Muscle layer of colon (tissue), 2 donors: ENCODE data around the gene C15orf40.

Experiments used
- H3K27ac ChIP-seq: one replicate; pipeline ENCODE4 v1.7.0; 2013; ENCODE audit warnings: low read depth, mild to moderate bottlenecking, low read length, moderate library complexity
- H3K27me3 ChIP-seq, 2 donors: one replicate each; pipeline ENCODE4 v1.7.0; 2013; ENCODE audit warnings: low read length in 2 of 2, mild to moderate bottlenecking in 2 of 2; ENCODE audit not compliant: insufficient read depth in 2 of 2, control insufficient read depth in 1 of 2
- H3K36me3 ChIP-seq: one replicate; pipeline ENCODE4 v1.7.0; 2013; ENCODE audit warnings: mild to moderate bottlenecking, low read length; ENCODE audit not compliant: insufficient read depth
- H3K4me1 ChIP-seq: one replicate; pipeline ENCODE4 v1.7.0; 2013; ENCODE audit warnings: mild to moderate bottlenecking, low read length; ENCODE audit not compliant: insufficient read depth
- H3K4me3 ChIP-seq, 2 donors: one replicate each; pipeline ENCODE4 v1.7.0; 2013; ENCODE audit warnings: low read length in 2 of 2, low read depth in 1 of 2, mild to moderate bottlenecking in 1 of 2, moderate library complexity in 1 of 2
- H3K9ac ChIP-seq: one replicate; pipeline ENCODE4 v1.7.0; 2013; ENCODE audit warnings: low read length
- H3K9me3 ChIP-seq: one replicate; pipeline ENCODE4 v1.7.0; 2013; ENCODE audit warnings: mild to moderate bottlenecking, low read length
- donor health status: abdominal sarcoma.
- donor health status: Adenocarcinoma of cecum.

The C15orf40 gene

DNA sequence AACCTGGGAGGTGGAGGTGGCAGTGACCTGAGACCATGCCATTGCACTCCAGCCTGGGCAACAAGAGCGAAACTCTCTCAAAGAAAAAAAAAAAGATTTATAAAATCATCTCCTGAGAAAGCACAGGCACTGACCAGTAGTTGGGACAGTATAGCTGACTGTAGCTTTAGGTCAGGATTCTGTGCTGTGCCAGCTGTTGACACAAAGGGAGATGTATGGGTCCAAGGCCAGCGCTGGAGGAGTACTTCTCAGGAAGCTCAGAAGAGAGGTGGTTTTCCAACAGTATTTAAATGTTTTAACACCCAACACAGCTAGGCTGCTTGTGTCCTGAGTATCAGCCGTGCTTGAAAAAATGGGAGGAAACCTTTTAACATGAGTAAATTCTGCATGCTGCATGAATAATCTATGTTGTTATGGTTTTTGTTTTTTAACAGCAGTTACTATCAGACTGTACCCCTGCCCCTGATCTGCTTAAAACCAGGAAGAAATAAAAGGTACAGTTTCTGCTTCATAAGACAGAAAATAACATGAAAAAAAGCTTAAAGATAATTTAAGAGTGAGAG lies 18.9 kb downstream of the C15orf40 start:
- H3K27me3 ChIP-seq, result no peaks in the 10 kb centered on the region
- no peaks in the 10 kb centered on the region for H3K4me1 ChIP-seq
- H3K36me3 ChIP-seq, result peaks cover 14% of the 10 kb centered on the region
- no peak overlapping the region for H3K4me3 ChIP-seq
- no peaks in the 10 kb centered on the region for H3K9me3 ChIP-seq
- no peak overlapping the region for H3K9ac ChIP-seq
- H3K27ac ChIP-seq, result no peak overlapping the region

DNA sequence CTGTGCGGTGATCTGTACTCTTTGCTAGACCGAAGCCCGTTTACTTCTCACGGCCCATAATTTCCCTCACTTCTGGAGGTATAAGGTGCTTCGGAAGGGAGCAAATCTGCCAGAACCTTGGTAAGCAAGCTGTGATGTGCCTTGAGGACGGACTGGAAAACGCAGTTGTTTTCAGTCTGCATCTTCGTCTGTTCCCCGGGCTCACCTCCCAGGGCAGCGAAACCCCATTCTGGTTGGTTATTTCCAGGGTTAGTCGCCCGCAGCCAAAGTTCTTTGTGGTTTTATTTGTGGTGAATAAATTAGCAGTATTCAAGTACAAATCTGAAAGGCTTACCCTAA lies 25.0 kb downstream of the C15orf40 start:
- Histone ChIP-seq H3K27ac (peak overlapping the region; percentile 67), H3K27me3 (no peaks in the 10 kb centered on the region), H3K4me3 (peak overlapping the region; percentile 59 to 89), H3K9ac (peak overlapping the region; percentile 90), H3K9me3 (no peaks in the 10 kb centered on the region), H3K36me3 (peaks cover 11% of the 10 kb centered on the region), H3K4me1 (peaks cover 15% of the 10 kb centered on the region)

DNA sequence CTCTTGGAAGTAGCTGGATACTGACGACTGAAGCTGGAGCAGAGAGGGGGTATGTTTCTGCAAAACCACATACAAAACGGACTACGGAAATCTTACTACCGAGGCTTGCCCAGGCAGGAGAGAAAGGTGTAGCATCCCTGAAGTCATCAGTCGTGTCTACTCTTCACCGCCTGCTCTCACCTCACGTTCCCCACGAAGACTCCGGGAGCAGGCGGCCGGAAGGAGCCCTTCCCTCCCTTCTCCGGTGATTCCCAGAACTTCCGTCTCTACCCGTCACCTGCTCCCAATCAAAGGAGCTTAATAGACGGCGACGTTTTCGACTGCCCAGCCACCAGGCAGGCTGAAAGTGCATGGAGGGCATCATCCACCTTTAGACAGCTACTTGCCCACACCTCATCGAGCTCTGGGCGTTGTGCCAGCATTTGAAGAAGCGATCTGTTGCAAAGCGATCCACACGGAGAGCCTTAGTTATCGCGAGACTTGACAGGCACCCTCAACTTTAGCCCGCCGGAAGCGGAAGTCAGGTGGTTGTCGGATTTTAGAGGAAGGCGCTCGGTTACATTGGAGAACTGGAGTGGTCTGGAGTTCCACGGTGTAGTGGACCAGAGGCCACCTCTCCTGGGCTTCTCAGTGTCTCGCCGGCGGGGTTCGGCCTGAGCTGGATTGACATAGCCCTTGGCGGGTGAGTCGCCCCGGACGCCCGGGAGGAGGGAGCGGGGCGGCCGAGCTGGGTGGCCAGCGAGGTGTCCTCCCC lies 25.6 kb downstream of the C15orf40 start, which contains the start of gene RAMAC:
Gene RAMAC (plus strand): TSS at position 523 of the 754 bp plus-strand sequence. CDS start 2,809 bp downstream, outside the sequence.
- no peaks in the 10 kb centered on the region for H3K27me3 ChIP-seq
- no peaks in the 10 kb centered on the region for H3K9me3 ChIP-seq

DNA sequence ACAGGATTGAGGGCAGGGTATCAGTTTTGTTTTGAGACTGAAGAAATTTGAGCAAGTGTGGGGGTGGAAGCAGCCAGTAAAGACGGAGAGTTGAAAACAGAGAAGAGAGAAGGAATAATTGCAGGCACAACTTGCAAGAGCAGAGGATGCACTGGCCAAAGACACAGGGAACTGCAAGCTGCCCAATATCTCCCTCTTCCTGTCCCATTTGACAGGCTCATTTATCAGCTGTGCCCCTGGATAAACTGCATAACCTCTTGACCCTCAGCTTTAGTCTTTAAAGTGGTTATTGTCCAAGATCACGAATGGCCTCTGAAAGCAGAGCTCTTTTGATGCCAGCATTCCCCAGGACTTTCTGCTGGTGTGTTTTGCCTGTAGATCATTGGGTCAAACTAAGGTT lies 30.5 kb downstream of the C15orf40 start:
- Histone ChIP-seq H3K4me3 (no peak overlapping the region), H3K27me3 (no peaks in the 10 kb centered on the region), H3K36me3 (no peaks in the 10 kb centered on the region), H3K9me3 (no peaks in the 10 kb centered on the region), H3K27ac (no peak overlapping the region), H3K9ac (no peak overlapping the region), H3K4me1 (peaks cover 6% of the 10 kb centered on the region)

More for the DNA sequence above, 25.6 kb downstream of the C15orf40 start, which contains the start of gene RAMAC:
- Histone ChIP-seq H3K9ac (peak within 1 kb of the TSS; percentile 90), H3K36me3 (peaks cover 10% of the 10 kb centered on the region), H3K27ac (peak within 1 kb of the TSS; percentile 67), H3K4me1 (peaks cover 15% of the 10 kb centered on the region), H3K4me3 (peak within 1 kb of the TSS; percentile 59 to 89)

DNA sequence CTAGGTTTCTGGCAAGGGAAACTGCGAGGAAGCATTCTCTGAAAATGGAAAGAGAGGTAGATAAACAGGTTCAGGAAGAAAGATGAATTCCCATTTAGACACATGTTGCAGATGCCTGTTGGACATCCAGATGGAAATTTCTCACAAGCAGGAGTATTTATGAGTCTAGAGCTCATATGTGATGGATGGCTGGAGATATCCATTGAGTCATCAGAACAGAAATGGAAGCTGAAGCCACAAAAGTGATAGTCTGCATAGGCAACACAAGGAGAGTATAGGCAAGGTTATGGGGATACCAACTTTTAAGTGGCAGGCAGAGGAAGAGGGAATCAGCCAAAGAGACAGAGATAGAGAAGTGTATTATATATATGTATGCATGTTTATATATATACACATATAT lies 31.7 kb downstream of the C15orf40 start:
- no peaks in the 10 kb centered on the region for H3K4me1 ChIP-seq
- H3K36me3 ChIP-seq, result no peaks in the 10 kb centered on the region
- H3K9me3 ChIP-seq, result no peaks in the 10 kb centered on the region
- no peak overlapping the region for H3K9ac ChIP-seq
- H3K27ac ChIP-seq, result no peak overlapping the region
- no peaks in the 10 kb centered on the region for H3K27me3 ChIP-seq
- H3K4me3 ChIP-seq, result no peak overlapping the region

DNA sequence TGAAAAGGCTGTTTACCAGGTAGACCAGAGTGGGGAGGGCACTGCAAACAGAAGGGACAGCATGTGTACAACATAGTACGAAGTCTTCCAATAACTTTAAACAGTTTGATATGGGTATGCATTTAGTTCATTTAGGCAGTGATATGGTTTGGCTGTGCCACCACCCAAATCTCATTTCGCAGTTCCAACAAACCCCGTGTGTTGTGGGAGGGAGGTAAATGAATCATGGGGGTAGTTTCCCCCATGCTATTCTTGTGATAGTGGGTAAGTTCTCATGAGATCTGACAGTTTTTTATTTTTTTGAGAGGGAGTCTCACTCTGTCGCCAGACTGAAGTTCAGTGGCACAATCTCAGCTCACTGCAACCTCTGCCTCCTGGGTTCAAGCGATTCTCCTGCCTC lies 33.0 kb downstream of the C15orf40 start:
- no peaks in the 10 kb centered on the region for H3K9me3 ChIP-seq
- H3K36me3 ChIP-seq, result no peaks in the 10 kb centered on the region
- H3K4me3 ChIP-seq, result no peak overlapping the region
- no peak overlapping the region for H3K27ac ChIP-seq
- no peaks in the 10 kb centered on the region for H3K4me1 ChIP-seq
- no peaks in the 10 kb centered on the region for H3K27me3 ChIP-seq
- H3K9ac ChIP-seq, result no peak overlapping the region

DNA sequence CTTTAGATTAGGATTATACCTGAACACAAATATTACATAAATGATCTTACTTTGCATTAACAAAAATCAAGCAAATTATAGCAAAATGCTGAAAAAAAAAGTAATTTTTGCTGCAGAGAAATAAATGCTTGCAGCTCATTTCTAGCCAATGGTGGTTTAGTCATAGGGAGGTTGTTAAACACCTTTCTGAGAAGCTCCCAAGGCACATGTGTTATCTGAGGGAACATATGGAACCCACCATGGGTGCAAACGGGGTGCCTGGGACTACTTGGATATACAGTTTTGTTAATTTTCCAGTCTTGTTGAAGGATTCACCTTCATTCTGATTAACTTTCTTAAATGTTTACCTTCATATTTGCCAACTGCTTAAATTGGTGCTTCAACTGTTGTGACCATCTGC lies 34.4 kb downstream of the C15orf40 start:
- H3K36me3 ChIP-seq, result no peaks in the 10 kb centered on the region
- no peaks in the 10 kb centered on the region for H3K27me3 ChIP-seq
- H3K4me1 ChIP-seq, result no peaks in the 10 kb centered on the region
- no peak overlapping the region for H3K9ac ChIP-seq
- H3K27ac ChIP-seq, result no peak overlapping the region
- no peaks in the 10 kb centered on the region for H3K9me3 ChIP-seq
- H3K4me3 ChIP-seq, result no peak overlapping the region

DNA sequence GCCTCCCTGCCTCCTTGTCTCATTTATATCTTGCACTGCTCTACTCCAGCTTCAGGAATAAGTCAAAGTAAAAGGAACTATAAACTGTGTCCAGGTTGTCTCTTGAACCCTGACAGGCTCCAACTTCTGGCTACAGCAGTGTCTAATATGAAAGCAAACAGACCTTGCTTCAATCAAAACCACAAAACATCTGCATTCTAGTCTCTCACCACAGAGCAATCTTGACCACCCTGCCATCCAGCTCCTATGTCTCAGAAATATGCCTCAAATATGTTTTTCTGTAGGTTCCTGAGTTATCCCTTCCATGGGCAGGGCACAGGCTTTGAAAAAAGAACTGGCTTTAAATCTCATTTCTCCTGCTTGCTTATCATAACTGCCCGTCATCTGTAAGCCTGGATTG lies 38.4 kb downstream of the C15orf40 start:
- H3K27ac ChIP-seq, result no peak overlapping the region
- no peaks in the 10 kb centered on the region for H3K9me3 ChIP-seq
- no peaks in the 10 kb centered on the region for H3K4me1 ChIP-seq
- H3K27me3 ChIP-seq, result no peaks in the 10 kb centered on the region
- H3K9ac ChIP-seq, result no peak overlapping the region
- H3K4me3 ChIP-seq, result no peak overlapping the region
- H3K36me3 ChIP-seq, result no peaks in the 10 kb centered on the region

DNA sequence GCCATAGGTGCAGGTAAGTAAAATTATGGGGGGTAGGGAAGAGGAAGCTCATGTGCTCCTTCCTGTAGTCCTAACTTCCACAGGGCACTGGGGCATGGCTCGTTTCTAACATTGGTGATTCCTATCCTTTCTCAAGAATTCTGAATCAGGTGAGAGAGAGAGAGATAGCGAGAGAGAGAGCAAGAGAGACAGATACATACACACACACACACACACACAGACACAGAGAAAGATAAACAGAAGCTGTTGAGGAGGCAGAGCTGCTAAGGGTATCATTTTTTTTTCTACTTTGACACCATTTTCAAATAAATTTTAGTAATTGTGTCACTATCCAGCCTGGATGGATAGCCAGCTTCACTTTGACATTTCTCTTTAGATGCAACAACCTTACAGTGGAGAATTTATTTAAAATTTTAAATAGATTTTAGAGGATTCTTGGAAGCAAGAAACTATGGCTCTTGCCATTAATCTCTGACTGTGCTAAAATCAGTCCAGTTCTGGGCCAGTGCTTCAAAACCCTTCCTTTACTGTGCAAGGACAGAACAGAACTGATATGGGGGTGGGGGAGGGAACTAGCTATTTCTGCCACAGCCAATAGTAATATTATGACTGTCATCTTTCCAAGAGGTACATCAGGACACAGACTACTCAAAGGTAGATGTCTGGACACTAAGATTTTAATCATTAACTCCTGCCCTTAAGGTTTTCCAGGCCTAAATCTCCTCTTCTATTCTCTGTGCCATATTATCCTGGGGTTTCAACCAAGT lies 40.0 kb downstream of the C15orf40 start:
- no peaks in the 10 kb centered on the region for H3K27me3 ChIP-seq
- no peaks in the 10 kb centered on the region for H3K36me3 ChIP-seq
- no peak overlapping the region for H3K4me3 ChIP-seq
- no peaks in the 10 kb centered on the region for H3K9me3 ChIP-seq
- no peak overlapping the region for H3K9ac ChIP-seq
- H3K4me1 ChIP-seq, result no peaks in the 10 kb centered on the region
- H3K27ac ChIP-seq, result no peak overlapping the region

DNA sequence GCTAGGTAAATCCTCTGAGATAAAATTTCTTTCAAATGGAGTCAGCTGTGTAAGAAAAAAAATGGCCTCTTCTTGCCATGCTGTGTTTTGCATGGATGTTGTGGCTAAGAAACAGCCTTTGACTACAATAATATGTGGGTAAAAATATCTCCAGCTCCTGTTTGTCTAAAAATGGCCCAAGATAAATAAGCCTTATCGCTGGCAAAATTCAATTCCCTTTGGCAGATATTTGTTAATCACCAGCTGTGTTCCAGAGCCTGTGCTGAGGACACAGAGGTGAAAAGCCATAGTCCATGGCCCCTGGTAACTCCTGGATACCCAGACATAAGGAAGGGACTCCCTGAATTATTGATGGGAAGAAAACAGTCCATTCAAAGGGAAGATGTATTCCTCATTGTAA lies 40.7 kb downstream of the C15orf40 start:
- no peak overlapping the region for H3K27ac ChIP-seq
- H3K9me3 ChIP-seq, result no peaks in the 10 kb centered on the region
- no peaks in the 10 kb centered on the region for H3K4me1 ChIP-seq
- no peaks in the 10 kb centered on the region for H3K27me3 ChIP-seq
- no peak overlapping the region for H3K9ac ChIP-seq
- no peaks in the 10 kb centered on the region for H3K36me3 ChIP-seq
- no peak overlapping the region for H3K4me3 ChIP-seq

DNA sequence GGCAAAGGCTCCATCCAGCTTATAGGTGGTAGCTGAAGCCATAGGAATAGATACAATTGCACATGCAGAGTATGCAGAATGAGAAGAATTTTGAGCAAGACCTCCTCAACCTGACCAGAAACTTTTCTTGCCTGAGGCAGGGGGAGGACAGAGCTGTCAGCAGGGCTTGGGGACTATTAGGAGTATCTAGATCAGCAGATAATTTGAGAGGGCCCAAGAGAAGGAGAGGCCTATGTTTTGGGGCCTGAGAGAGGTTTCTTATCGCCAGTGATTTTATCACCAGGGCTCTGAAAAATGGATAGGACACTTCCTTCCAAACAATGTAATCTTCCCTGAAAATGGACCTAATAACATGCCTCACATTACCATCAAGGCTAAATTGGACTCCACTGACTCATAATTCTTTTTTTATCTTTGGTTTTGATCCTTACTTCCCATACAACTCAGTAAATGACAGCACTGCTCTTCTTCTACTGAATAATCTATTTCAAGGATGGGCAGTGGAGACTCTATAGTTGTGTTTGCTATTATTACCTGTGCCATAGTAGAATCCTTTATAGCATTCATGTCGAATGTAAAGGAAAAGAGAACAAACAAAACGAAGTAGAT lies 41.3 kb downstream of the C15orf40 start:
- H3K4me3 ChIP-seq, result no peak overlapping the region
- no peak overlapping the region for H3K9ac ChIP-seq
- no peaks in the 10 kb centered on the region for H3K9me3 ChIP-seq
- H3K4me1 ChIP-seq, result no peaks in the 10 kb centered on the region
- no peaks in the 10 kb centered on the region for H3K36me3 ChIP-seq
- no peak overlapping the region for H3K27ac ChIP-seq
- H3K27me3 ChIP-seq, result no peaks in the 10 kb centered on the region
